IMR-90 (cell line): ENCODE results near the gene TRAPPC4. TPM values are rescaled to one million over a fixed set of nuclear protein-coding genes. Genes with fewer than 3 reads are reported as not detected.

Experiments
- ATAC-seq: fragments of 200-7000 bp; cut with Tn5 transposase; 2 replicates; pipeline ENCODE4 v1.9.1; 2020; ENCODE audit warnings: low read depth, mild to moderate bottlenecking, moderate library complexity
- BruUV-seq: library from RNA; stranded (reverse); fragments of 400-500 nt; replicated peaks from 2 replicates; lab custom pipeline; 2021; lab: Mats Ljungman, UMichigan
- CTCF ChIA-PET: fragments of 300-600 bp; formaldehyde crosslinking; extraction: SDS; loops from one replicate; lab custom pipeline; 2021; ENCODE audit warnings: antibody characterized with exemption; lab: Yijun Ruan, JAX
- POLR2A ChIA-PET: fragments of 300-600 bp; sonication (Branson Sonifier 250); formaldehyde crosslinking; loops from one replicate; lab custom pipeline; 2022; ENCODE audit warnings: antibody characterized with exemption; ENCODE audit not compliant: unreplicated experiment; lab: Charles Lee
- DNase-seq: peaks from one replicate; pipeline ENCODE4 v3.0.0; 2013
- H2AFZ ChIP-seq: replicated peaks from 2 replicates; pipeline ENCODE3; 2013; ENCODE audit warnings: low read length, mild to moderate bottlenecking; ENCODE audit not compliant: poor library complexity
- H2AK5ac ChIP-seq: 2 replicates; pipeline ENCODE4 v1.6.1; 2013; ENCODE audit warnings: low read depth, low read length, inconsistent platforms
- H2AK9ac ChIP-seq: replicated peaks from 2 replicates; pipeline ENCODE3; 2013; ENCODE audit warnings: mild to moderate bottlenecking, low read depth, low read length, moderate library complexity; ENCODE audit not compliant: poor library complexity
- H2BK120ac ChIP-seq: 2 replicates; pipeline ENCODE4 v1.6.1; 2013; ENCODE audit warnings: low read depth, low read length, inconsistent platforms
- H2BK15ac ChIP-seq: 3 replicates; pipeline ENCODE4 v1.6.1; 2013; ENCODE audit warnings: low read depth, low read length, inconsistent platforms
- H2BK20ac ChIP-seq: 2 replicates; pipeline ENCODE4 v1.6.1; 2013; ENCODE audit warnings: low read depth, mild to moderate bottlenecking, inconsistent platforms, low read length, moderate library complexity
- H2BK5ac ChIP-seq: 2 replicates; pipeline ENCODE4 v1.6.1; 2013; ENCODE audit warnings: mild to moderate bottlenecking, low read depth, low read length, inconsistent platforms; ENCODE audit not compliant: poor library complexity, severe bottlenecking
- H3K14ac ChIP-seq: replicated peaks from 2 replicates; pipeline ENCODE4 v1.6.1; 2013; ENCODE audit warnings: low read depth, low read length, inconsistent platforms
- H3K18ac ChIP-seq: 2 replicates; pipeline ENCODE4 v1.6.1; 2013; ENCODE audit warnings: low read depth, low read length, control low read depth
- H3K23ac ChIP-seq: 2 replicates; pipeline ENCODE4 v1.6.1; 2013; ENCODE audit warnings: low read depth, low read length, inconsistent platforms
- H3K27ac ChIP-seq: 2 replicates; pipeline ENCODE4 v1.5.1; 2013; ENCODE audit warnings: mild to moderate bottlenecking, control low read depth, low read length; ENCODE audit not compliant: insufficient read depth
- H3K27me3 ChIP-seq: 2 replicates; pipeline ENCODE4 v1.6.1; 2013; ENCODE audit warnings: low read length; ENCODE audit not compliant: control insufficient read depth, insufficient read depth
- H3K36me3 ChIP-seq: 2 replicates; pipeline ENCODE4 v1.6.1; 2013; ENCODE audit warnings: low read length, mixed read lengths; ENCODE audit not compliant: control insufficient read depth, insufficient read depth
- H3K4ac ChIP-seq: 2 replicates; pipeline ENCODE4 v1.6.1; 2013; ENCODE audit warnings: low read depth, low read length, inconsistent platforms
- H3K4me1 ChIP-seq: 2 replicates; pipeline ENCODE4 v1.6.1; 2013; ENCODE audit warnings: low read length, mixed read lengths; ENCODE audit not compliant: control insufficient read depth, insufficient read depth
- H3K4me2 ChIP-seq: 2 replicates; pipeline ENCODE4 v1.6.1; 2013; ENCODE audit warnings: low read depth, mild to moderate bottlenecking, control low read depth, low read length, moderate library complexity
- H3K4me3 ChIP-seq: 2 replicates; pipeline ENCODE4 v1.5.1; 2013; ENCODE audit warnings: low read depth, mild to moderate bottlenecking, control low read depth, low read length, moderate library complexity; ENCODE audit not compliant: insufficient read depth
- H3K56ac ChIP-seq: 2 replicates; pipeline ENCODE4 v1.6.1; 2013; ENCODE audit warnings: low read length, inconsistent platforms; ENCODE audit not compliant: insufficient read depth; ENCODE audit errors: extremely low read depth
- H3K79me1 ChIP-seq, 2 experiments: 2 replicates each; pipeline ENCODE4 v1.6.1; 2013; ENCODE audit warnings: low read length in 2 of 2, inconsistent platforms in 1 of 2, low read depth in 1 of 2
- H3K9ac ChIP-seq: 2 replicates; pipeline ENCODE4 v1.6.1; 2013; ENCODE audit warnings: low read depth, low read length, control low read depth
- H3K9me1 ChIP-seq: 2 replicates; pipeline ENCODE4 v1.6.1; 2013; ENCODE audit warnings: low read length, inconsistent platforms; ENCODE audit not compliant: insufficient read depth
- H3K9me3 ChIP-seq: 2 replicates; pipeline ENCODE4 v1.6.1; 2013; ENCODE audit warnings: low read length; ENCODE audit not compliant: control insufficient read depth, insufficient read depth
- H4K20me1 ChIP-seq: 2 replicates; pipeline ENCODE4 v1.6.1; 2013; ENCODE audit warnings: low read length, inconsistent platforms; ENCODE audit not compliant: insufficient read depth
- H4K5ac ChIP-seq: 2 replicates; pipeline ENCODE4 v1.6.1; 2013; ENCODE audit warnings: mild to moderate bottlenecking, low read depth, low read length, control low read depth
- H4K8ac ChIP-seq, 2 experiments: 2 replicates each; pipeline ENCODE4 v1.6.1; 2013; ENCODE audit warnings: low read depth in 2 of 2, low read length in 2 of 2, control low read depth in 1 of 2, inconsistent platforms in 1 of 2
- H4K91ac ChIP-seq: 2 replicates; pipeline ENCODE4 v1.6.1; 2013; ENCODE audit warnings: low read depth, low read length, inconsistent platforms; ENCODE audit not compliant: insufficient read depth
- MXI1 ChIP-seq: IDR thresholded peaks from 2 replicates; pipeline ENCODE4 v1.6.1; 2012; ENCODE audit warnings: low read depth, mild to moderate bottlenecking, low read length, moderate library complexity, borderline replicate concordance
- WGBS, 2 experiments: methylation state at CpG; one replicate each; pipeline versions ENCODE4 v1.1.5 to v1.1.7; 2013; ENCODE audit warnings: missing lambda C conversion rate in 2 of 2; ENCODE audit not compliant: insufficient read length in 1 of 2; ENCODE audit errors: extremely low coverage in 2 of 2; 5-methylcytosine and 5-hydroxymethylcytosine counted together
- dilution Hi-C: fragments of 300-500 bp; cut with HindIII; formaldehyde crosslinking; loops from one replicate; pipeline ENCODE4 v1.14.3; 2018; ENCODE audit warnings: low sequenced_read_pairs; ENCODE audit not compliant: unreplicated experiment
- in situ Hi-C: fragments of 300-500 bp; cut with MboI; formaldehyde crosslinking; loops from 3 replicates; pipeline ENCODE4 v1.14.3; 2019; ENCODE audit warnings: low sequenced_read_pairs, inconsistent platforms, mixed read lengths
- intact Hi-C: fragments of 100-400 bp; cut with micrococcal nuclease; formaldehyde crosslinking; loops from 2 replicates; pipeline ENCODE4 v1.10.0; 2022
- polyA plus RNA-seq, 3 experiments: library from polyadenylated mRNA; depleted of rRNA; stranded (reverse); fragments of >200 nt; gene quantifications; 2 replicates each; pipeline ENCODE4 v1.2.3, GENCODE V29; 2012; ENCODE audit warnings: low replicate concordance in 1 of 3
- total RNA-seq: library from RNA; depleted of rRNA; stranded (reverse); fragments of >200 nt; gene quantifications from 2 replicates; pipeline ENCODE4 v1.2.3, GENCODE V29; 2012
- TF ChIP-seq, protein P1 (sequence below): conservative IDR thresholded peaks from 2 replicates; pipeline ENCODE4 v1.5.1; 2012; ENCODE audit warnings: mild to moderate bottlenecking, low read depth, low read length, improper control_type of control experiment

Gene TRAPPC4
- total and polyA plus RNA-seq, 2 of the 4 experiments (the other 2 are of a cell fraction): 102 to 162 TPM

GRCh38 chr11:118996926-118997626, 21.5 kb upstream of the TRAPPC4 start:
- POLR2A ChIA-PET: interaction anchor here (0.6 kb wide), 1 partner anchor 340 kb away, joined by 3 read pairs; no protein-coding TSS in a partner anchor
- peak; percentile 21 for ATAC-seq

More at GRCh38 chr11:118996926-118997626, 21.5 kb upstream of the TRAPPC4 start:
- intact Hi-C loops (no loop called here), dilution Hi-C loops (no loop called here), in situ Hi-C loops (no loop called here)
- Histone ChIP-seq H3K9me1 (peaks cover 8% of the 10 kb centered on the region), H3K36me3 (peaks cover 4% of the 10 kb centered on the region), H4K20me1 (no peaks in the 10 kb centered on the region), H3K14ac (peak overlapping the region; percentile 97; the same call in 1 of the 2 replicates), H2BK120ac (no peak overlapping the region), H2BK15ac (0 out of 3 replicates have a peak overlapping the region, but pooled peaks have one; percentile 17), H3K27me3 (no peaks in the 10 kb centered on the region), H2AFZ (peak overlapping the region; percentile 93), H2BK20ac (no peak overlapping the region), H3K18ac (no peak overlapping the region), H3K4me3 (peak overlapping the region; percentile 83), H3K4me1 (peaks cover 7% of the 10 kb centered on the region), H3K27ac (peak overlapping the region; percentile 62), H3K4ac (peak overlapping the region; percentile 91), H4K91ac (peak overlapping the region; percentile 83), H3K9ac (peak overlapping the region; percentile 87), H4K5ac (peak overlapping the region; percentile 90), H3K9me3 (no peaks in the 10 kb centered on the region), H2BK5ac (peak overlapping the region; percentile 63), H2AK5ac (peak overlapping the region; percentile 80), H3K56ac (peak overlapping the region; percentile 37), H4K8ac (peak overlapping the region; percentile 92 to 93), H2AK9ac (peak overlapping the region; percentile 18), H3K23ac (peak overlapping the region; percentile 96), H3K79me1 (peaks cover 22 to 50% of the 10 kb centered on the region in 2 experiments), H3K4me2 (peak overlapping the region; percentile 98)
- 47% methylated on average over 9 of the region's 22 CpGs; no CpG with 5 or more reads in 1 of the 2 experiments for WGBS, 2 experiments
- no peak for TF ChIP-seq MXI1
- TF ChIP-seq, protein P1, sequence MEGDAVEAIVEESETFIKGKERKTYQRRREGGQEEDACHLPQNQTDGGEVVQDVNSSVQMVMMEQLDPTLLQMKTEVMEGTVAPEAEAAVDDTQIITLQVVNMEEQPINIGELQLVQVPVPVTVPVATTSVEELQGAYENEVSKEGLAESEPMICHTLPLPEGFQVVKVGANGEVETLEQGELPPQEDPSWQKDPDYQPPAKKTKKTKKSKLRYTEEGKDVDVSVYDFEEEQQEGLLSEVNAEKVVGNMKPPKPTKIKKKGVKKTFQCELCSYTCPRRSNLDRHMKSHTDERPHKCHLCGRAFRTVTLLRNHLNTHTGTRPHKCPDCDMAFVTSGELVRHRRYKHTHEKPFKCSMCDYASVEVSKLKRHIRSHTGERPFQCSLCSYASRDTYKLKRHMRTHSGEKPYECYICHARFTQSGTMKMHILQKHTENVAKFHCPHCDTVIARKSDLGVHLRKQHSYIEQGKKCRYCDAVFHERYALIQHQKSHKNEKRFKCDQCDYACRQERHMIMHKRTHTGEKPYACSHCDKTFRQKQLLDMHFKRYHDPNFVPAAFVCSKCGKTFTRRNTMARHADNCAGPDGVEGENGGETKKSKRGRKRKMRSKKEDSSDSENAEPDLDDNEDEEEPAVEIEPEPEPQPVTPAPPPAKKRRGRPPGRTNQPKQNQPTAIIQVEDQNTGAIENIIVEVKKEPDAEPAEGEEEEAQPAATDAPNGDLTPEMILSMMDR: peak; percentile 27; the same call in 1 of the 2 replicates
- DNase-seq: peak; percentile 44
- CTCF ChIA-PET: no interaction called here
- no TSS peak for BruUV-seq
